Tibial artery (tissue), 4 donors: ENCODE results near the gene VWA5B2.

Experiments used
- DNase-seq, 2 donors: peaks; one replicate each; pipeline ENCODE4 v3.0.0-alpha.2; 2019
- H3K27ac ChIP-seq, 2 donors: fragments of 200-600 bp; sonication (generic) in 1 of 2; 1 replicate in 1 of 2; 2 replicates in 1 of 2; pipeline ENCODE4 v1.5.1; 2018 to 2019; ENCODE audit warnings: mild to moderate bottlenecking in 1 of 2
- H3K27me3 ChIP-seq, 2 donors: fragments of 200-600 bp; sonication (generic) in 1 of 2; one replicate each; pipeline versions ENCODE4 v1.5.1 to v1.6.0; 2016 to 2019
- H3K36me3 ChIP-seq, 3 donors: fragments of 200-600 bp; sonication (generic) in 2 of 3; one replicate each; pipeline ENCODE4 v1.5.1; 2016 to 2019; ENCODE audit warnings: mild to moderate bottlenecking in 2 of 3
- H3K4me1 ChIP-seq, 4 donors: fragments of 200-600 bp; sonication (generic) in 2 of 4; 1 replicate in 3 of 4; 2 replicates in 1 of 4; pipeline ENCODE4 v1.5.1; 2016 to 2019
- H3K4me3 ChIP-seq, 2 donors: fragments of 200-600 bp; sonication (generic) in 1 of 2; 1 replicate in 1 of 2; 2 replicates in 1 of 2; pipeline ENCODE4 v1.5.1; 2018 to 2019; ENCODE audit warnings: mild to moderate bottlenecking in 2 of 2
- H3K9me3 ChIP-seq, 3 donors: fragments of 200-600 bp; sonication (generic) in 1 of 3; one replicate each; pipeline ENCODE4 v1.5.1; 2016 to 2019
- CTCF ChIP-seq, 2 experiments: fragments of 200-600 bp in 1 of 2; fragments of 450-650 bp in 1 of 2; IDR thresholded peaks; one replicate each; pipeline ENCODE4 v1.5.1; 2017 to 2019; ENCODE audit warnings: antibody characterized with exemption in 2 of 2, mild to moderate bottlenecking in 1 of 2, moderate library complexity in 1 of 2
- intact Hi-C: fragments of 100-400 bp; cut with DNase I; formaldehyde crosslinking; loops from one replicate; pipeline ENCODE4 v1.15.0; 2023; ENCODE audit warnings: low total_unique reads

The VWA5B2 gene

DNA sequence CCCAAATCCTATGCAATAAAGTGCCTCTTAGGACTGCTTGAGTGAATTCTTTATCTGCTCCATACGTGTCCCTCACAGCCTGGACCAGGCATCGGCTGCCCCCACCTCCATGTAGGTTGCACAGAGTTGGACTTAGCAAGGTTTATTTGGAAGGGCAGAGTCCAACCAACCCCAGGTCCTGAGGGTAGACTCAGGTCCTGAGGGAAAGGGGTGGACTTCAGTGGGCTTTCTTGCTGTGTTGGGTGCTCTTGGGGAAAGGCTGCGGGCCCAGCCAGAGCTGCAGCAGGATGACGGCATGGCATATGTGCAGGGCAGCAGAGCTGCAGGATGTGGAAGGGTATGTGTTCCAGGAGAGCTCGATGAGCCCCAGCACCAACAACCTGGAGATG is 12.9 kb downstream of the VWA5B2 start:
- intact Hi-C loops: loop anchor here (10.0 kb wide), 1 partner anchor 227 kb away; the partner anchor contains the start of gene ABCC5
- no peak for DNase-seq
- H3K27ac ChIP-seq: no peak overlapping the region
- no peaks in the 10 kb centered on the region for H3K9me3 ChIP-seq
- H3K27me3 ChIP-seq: peaks cover 0 to 13% of the 10 kb centered on the region in 2 donors
- no peak overlapping the region for H3K4me3 ChIP-seq
- H3K4me1 ChIP-seq: peaks cover 0 to 9% (median 4%) of the 10 kb centered on the region in 4 donors
- H3K36me3 ChIP-seq: peaks cover 32 to 46% (median 34%) of the 10 kb centered on the region in 3 donors
- TF ChIP-seq CTCF (IDR thresholded peaks at IDR 0.05): no peak

GRCh38 chr3:184248454-184249411 is 19.3 kb downstream of the VWA5B2 start, which contains the start of gene ALG3:
TSS of gene ALG3 (minus strand) at chr3:184248962. CDS start at chr3:184248940, 22 bp downstream.
- H3K27ac ChIP-seq: peak within 1 kb of the TSS; percentile 67 to 82
- H3K4me1 ChIP-seq: peaks cover 0 to 21% (median 17%) of the 10 kb centered on the region in 4 donors
- peak within 1 kb of the TSS; percentile 70 to 71 for H3K4me3 ChIP-seq
- H3K36me3 ChIP-seq: peaks cover 17 to 21% (median 20%) of the 10 kb centered on the region in 3 donors
- intact Hi-C loops: loop anchor here (2.0 to 10.0 kb wide), 3 partner anchors 61 to 234 kb away; partner anchors contain the start of genes ABCC5, ABCF3 and AP2M1
- no peaks in the 10 kb centered on the region for H3K27me3 ChIP-seq
- DNase-seq: peak; percentile 74 to 88
- H3K9me3 ChIP-seq: no peaks in the 10 kb centered on the region
- no peak for TF ChIP-seq CTCF (IDR thresholded peaks at IDR 0.05)

- DNase-seq: peak; percentile 94 to 97
- intact Hi-C loops: loop anchor here (2.0 to 10.0 kb wide), 5 partner anchors 62 to 355 kb away; partner anchors contain the start of genes ABCC5, ABCF3, AP2M1 and EIF2B5
- Histone ChIP-seq H3K9me3 (no peaks in the 10 kb centered on the region), H3K27me3 (no peaks in the 10 kb centered on the region), H3K4me1 (peaks cover 0 to 21% (median 17%) of the 10 kb centered on the region in 4 donors), H3K4me3 (peak within 1 kb of the TSS; percentile 70 to 71), H3K36me3 (peaks cover 10 to 13% (median 12%) of the 10 kb centered on the region in 3 donors), H3K27ac (peak within 1 kb of the TSS; percentile 67 to 82)
- TF ChIP-seq CTCF (IDR thresholded peaks at IDR 0.05): peak; percentile 46 to 55
These were observed 20.2 kb downstream of the VWA5B2 start, which contains the start of gene EEF1AKMT4 for GRCh38 chr3:184249412-184250166. TSS of gene EEF1AKMT4 (plus strand) at chr3:184249672. CDS start at chr3:184249695, 23 bp downstream.

GRCh38 chr3:184250167-184250828 is 20.9 kb downstream of the VWA5B2 start:
- Histone ChIP-seq H3K9me3 (no peaks in the 10 kb centered on the region), H3K27me3 (no peaks in the 10 kb centered on the region), H3K4me1 (peaks cover 0 to 21% (median 17%) of the 10 kb centered on the region in 4 donors), H3K4me3 (peak overlapping the region; percentile 70 to 71), H3K36me3 (peaks cover 3 to 6% (median 5%) of the 10 kb centered on the region in 3 donors), H3K27ac (peak overlapping the region; percentile 67 to 82)
- intact Hi-C loops: loop anchor here (5.0 to 10.0 kb wide), 2 partner anchors 113 to 355 kb away; partner anchors contain the start of gene EIF2B5
- DNase-seq: peak; percentile 89 to 90
- TF ChIP-seq CTCF (IDR thresholded peaks at IDR 0.05): peak; percentile 77 to 94
